Measurements from ENCODE around the gene AMELX.

The AMELX gene

DNA sequence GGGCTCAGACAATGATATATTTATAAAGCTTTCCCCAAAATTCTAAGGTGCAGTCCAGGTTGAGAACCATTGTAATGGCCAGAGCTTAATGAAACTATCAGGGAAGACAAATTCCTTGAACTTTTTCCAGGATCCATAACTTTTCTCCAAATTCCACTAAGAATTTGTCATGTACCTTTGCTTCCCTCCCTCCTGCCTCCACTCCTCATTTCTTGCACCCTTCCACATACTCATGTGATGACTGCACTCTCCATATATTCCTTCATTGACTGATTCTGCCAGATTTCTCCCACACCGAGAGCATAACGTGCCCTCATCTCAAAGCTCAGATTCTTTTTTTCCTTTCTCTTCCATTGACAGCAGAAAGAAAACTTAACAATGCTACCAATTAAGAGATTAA is 20.9 kb upstream of the AMELX start:
- TF ChIP-seq, protein P1, sequence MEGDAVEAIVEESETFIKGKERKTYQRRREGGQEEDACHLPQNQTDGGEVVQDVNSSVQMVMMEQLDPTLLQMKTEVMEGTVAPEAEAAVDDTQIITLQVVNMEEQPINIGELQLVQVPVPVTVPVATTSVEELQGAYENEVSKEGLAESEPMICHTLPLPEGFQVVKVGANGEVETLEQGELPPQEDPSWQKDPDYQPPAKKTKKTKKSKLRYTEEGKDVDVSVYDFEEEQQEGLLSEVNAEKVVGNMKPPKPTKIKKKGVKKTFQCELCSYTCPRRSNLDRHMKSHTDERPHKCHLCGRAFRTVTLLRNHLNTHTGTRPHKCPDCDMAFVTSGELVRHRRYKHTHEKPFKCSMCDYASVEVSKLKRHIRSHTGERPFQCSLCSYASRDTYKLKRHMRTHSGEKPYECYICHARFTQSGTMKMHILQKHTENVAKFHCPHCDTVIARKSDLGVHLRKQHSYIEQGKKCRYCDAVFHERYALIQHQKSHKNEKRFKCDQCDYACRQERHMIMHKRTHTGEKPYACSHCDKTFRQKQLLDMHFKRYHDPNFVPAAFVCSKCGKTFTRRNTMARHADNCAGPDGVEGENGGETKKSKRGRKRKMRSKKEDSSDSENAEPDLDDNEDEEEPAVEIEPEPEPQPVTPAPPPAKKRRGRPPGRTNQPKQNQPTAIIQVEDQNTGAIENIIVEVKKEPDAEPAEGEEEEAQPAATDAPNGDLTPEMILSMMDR (IDR thresholded peaks at IDR 0.05; ENCODE audit: borderline replicate concordance, control extremely low read depth, extremely low read depth, insufficient read depth, missing control alignments): no peak
- in situ Hi-C loops (cut with MboI; ENCODE audit: low sequenced_read_pairs, unreplicated experiment): no loop called here
- no peak for DNase-seq (ENCODE audit: low spot score)

- DNase-seq (ENCODE audit: low spot score): no peak
Measured at GRCh38 chrX:11272863-11273262, 20.4 kb upstream of the AMELX start.

DNA sequence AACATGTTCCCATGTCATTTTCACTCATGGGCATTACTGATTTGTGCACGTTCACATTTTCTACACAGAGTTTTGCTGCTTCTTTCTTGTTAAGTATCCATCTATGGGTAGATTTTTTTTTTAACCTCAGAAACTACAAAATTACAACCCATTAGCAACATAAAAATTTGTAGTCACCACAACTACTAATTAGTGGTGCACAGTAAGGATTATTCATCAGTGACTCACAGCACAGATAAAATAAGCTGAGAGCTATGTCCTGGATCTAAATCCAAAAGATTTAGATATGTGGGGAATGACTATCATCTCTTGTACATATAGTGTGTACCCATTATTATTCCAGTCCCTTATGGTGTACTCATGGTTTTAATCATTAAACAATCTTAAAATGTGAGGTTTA is 19.7 kb upstream of the AMELX start:
- DNase-seq (ENCODE audit: low spot score): no peak
- TF ChIP-seq, protein P1 (IDR thresholded peaks at IDR 0.05; ENCODE audit: borderline replicate concordance, control extremely low read depth, extremely low read depth, insufficient read depth, missing control alignments): no peak
- in situ Hi-C loops (cut with MboI; ENCODE audit: low sequenced_read_pairs, unreplicated experiment): no loop called here

More at GRCh38 chrX:11272863-11273262, 20.4 kb upstream of the AMELX start:
- TF ChIP-seq, protein P1 (IDR thresholded peaks at IDR 0.05; ENCODE audit: borderline replicate concordance, control extremely low read depth, extremely low read depth, insufficient read depth, missing control alignments): no peak
- in situ Hi-C loops (cut with MboI; ENCODE audit: low sequenced_read_pairs, unreplicated experiment): no loop called here

DNA sequence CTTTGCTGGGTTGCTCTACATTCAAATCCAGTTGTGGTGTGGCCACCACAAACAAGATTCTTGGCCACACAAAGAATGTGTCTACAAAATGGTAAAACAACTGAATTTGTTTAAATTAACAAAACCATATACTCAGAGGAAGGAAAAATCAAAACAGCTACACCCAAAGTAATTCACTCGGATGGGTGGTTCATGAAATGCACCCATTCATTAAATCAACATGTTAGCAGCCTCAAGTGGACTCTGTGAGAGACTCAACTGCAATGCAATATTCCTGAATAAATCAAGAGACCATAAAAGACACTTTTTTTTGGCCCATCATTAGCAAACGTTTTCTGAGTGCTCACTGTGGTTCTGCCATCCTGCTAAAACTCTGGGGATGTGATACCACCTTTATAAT is 11.2 kb upstream of the AMELX start:
- no peak for DNase-seq (ENCODE audit: low spot score)
- in situ Hi-C loops (cut with MboI; ENCODE audit: low sequenced_read_pairs, unreplicated experiment): no loop called here
- TF ChIP-seq, protein P1 (IDR thresholded peaks at IDR 0.05; ENCODE audit: borderline replicate concordance, control extremely low read depth, extremely low read depth, insufficient read depth, missing control alignments): no peak

- no peak for DNase-seq (ENCODE audit: low spot score)
- in situ Hi-C loops (cut with MboI; ENCODE audit: low sequenced_read_pairs, unreplicated experiment): no loop called here
- TF ChIP-seq, protein P1 (IDR thresholded peaks at IDR 0.05; ENCODE audit: borderline replicate concordance, control extremely low read depth, extremely low read depth, insufficient read depth, missing control alignments): no peak
Measured at GRCh38 chrX:11285651-11286050, 7.6 kb upstream of the AMELX start.

DNA sequence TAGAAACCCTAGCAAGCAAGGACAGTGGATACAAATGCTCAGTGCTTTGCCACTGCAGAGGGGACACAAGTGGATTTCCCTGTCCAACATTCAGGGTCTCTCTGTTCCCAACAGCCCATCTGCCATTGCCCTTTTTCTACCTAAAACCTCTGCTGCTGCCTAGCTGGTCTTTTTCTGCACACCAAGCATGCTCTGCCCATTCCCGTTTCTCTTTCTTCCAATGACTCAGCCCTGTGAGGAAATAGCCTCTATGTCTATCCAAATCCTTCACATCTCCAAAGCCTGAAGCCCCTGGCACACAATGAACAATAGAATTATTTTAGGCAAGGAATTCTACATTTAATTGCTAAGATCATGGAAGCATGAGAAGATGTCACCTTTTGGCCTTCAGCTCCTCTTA is 5.7 kb upstream of the AMELX start:
- DNase-seq (ENCODE audit: low spot score): no peak
- in situ Hi-C loops (cut with MboI; ENCODE audit: low sequenced_read_pairs, unreplicated experiment): no loop called here
- TF ChIP-seq, protein P1 (IDR thresholded peaks at IDR 0.05; ENCODE audit: borderline replicate concordance, control extremely low read depth, extremely low read depth, insufficient read depth, missing control alignments): no peak
